Activated CD4-positive, alpha-beta memory T cell treated with anti-CD3 and anti-CD28 coated beads for 36 hours (primary cell): ENCODE data around the gene IFT22. TPM values are rescaled to one million over a fixed set of nuclear protein-coding genes. Genes with fewer than 3 reads are reported as not detected.
"Not testable (repeated sequence)": the region's sequence is repeated elsewhere in the genome, so short reads cannot be mapped to it uniquely, and the experiment has no call there.

Experiments
- CTCF ChIA-PET: fragments of 350-600 bp; sonication (Branson Sonifier 250); formaldehyde crosslinking; loops from one replicate; lab custom pipeline; 2021; ENCODE audit warnings: antibody characterized with exemption, inconsistent platforms; lab: Charles Lee
- POLR2A ChIA-PET: fragments of 350-600 bp; sonication (Branson Sonifier 250); formaldehyde crosslinking; loops from one replicate; lab custom pipeline; 2021; ENCODE audit warnings: antibody characterized with exemption; lab: Charles Lee
- DNase-seq: peaks from one replicate; pipeline ENCODE4 v3.0.0-alpha.2; 2020
- H3K27ac Mint-ChIP-seq: one replicate; pipeline ENCODE4 v1.8.0; 2021; ENCODE audit warnings: mixed read lengths
- H3K27me3 Mint-ChIP-seq: one replicate; pipeline ENCODE4 v1.8.0; 2021; ENCODE audit warnings: mixed read lengths
- H3K36me3 Mint-ChIP-seq: one replicate; pipeline ENCODE4 v1.8.0; 2021; ENCODE audit warnings: mixed read lengths
- H3K4me1 Mint-ChIP-seq: one replicate; pipeline ENCODE4 v1.8.0; 2021; ENCODE audit warnings: low read depth, mixed read lengths
- H3K4me3 Mint-ChIP-seq: one replicate; pipeline ENCODE4 v1.8.0; 2021; ENCODE audit warnings: mild to moderate bottlenecking, mixed read lengths
- H3K9me3 Mint-ChIP-seq: one replicate; pipeline ENCODE4 v1.8.0; 2021; ENCODE audit warnings: mixed read lengths
- intact Hi-C: fragments of 100-400 bp; cut with micrococcal nuclease; formaldehyde crosslinking; loops from one replicate; pipeline ENCODE4 v1.15.1; 2023
- total RNA-seq, 2 experiments: library from RNA; stranded (reverse); gene quantifications; one replicate each; pipeline ENCODE4 v1.2.3, GENCODE V29; 2021

IFT22 gene
- total RNA-seq, 2 experiments from 2014 or later, result 6.1 to 7.7 TPM

- POLR2A ChIA-PET, result no interaction called here
- Mint-ChIP-seq H3K4me1 (no peaks in the 10 kb centered on the region), H3K4me3 (no peak overlapping the region), H3K27ac (no peak overlapping the region), H3K27me3 (peaks cover 11% of the 10 kb centered on the region), H3K36me3 (no peaks in the 10 kb centered on the region), H3K9me3 (no peaks in the 10 kb centered on the region)
- intact Hi-C loops, result no loop called here
- CTCF ChIA-PET, result no interaction called here
- DNase-seq, result no peak
Observed at GRCh38 chr7:101269664-101270063, 51.9 kb downstream of the IFT22 start.

GRCh38 chr7:101265622-101266516 is 55.7 kb downstream of the IFT22 start:
- H3K9me3 Mint-ChIP-seq, result no peaks in the 10 kb centered on the region
- H3K27me3 Mint-ChIP-seq, result peaks cover 5% of the 10 kb centered on the region
- intact Hi-C loops, result no loop called here
- no peak overlapping the region for H3K4me3 Mint-ChIP-seq
- H3K36me3 Mint-ChIP-seq, result no peaks in the 10 kb centered on the region
- CTCF ChIA-PET, result interaction anchor here (1.4 kb wide), 1 partner anchor 17 kb away, joined by 5 read pairs; no protein-coding TSS in a partner anchor
- POLR2A ChIA-PET, result no interaction called here
- no peak overlapping the region for H3K27ac Mint-ChIP-seq
- DNase-seq, result no peak
- H3K4me1 Mint-ChIP-seq, result no peaks in the 10 kb centered on the region

GRCh38 chr7:101264102-101264706 is 57.4 kb downstream of the IFT22 start:
- H3K9me3 Mint-ChIP-seq, DNase-seq, H3K4me1 Mint-ChIP-seq, H3K27me3 Mint-ChIP-seq, POLR2A ChIA-PET, intact Hi-C loops, H3K4me3 Mint-ChIP-seq, H3K27ac Mint-ChIP-seq, H3K36me3 Mint-ChIP-seq, CTCF ChIA-PET: not testable (repeated sequence)

Other genes starting within 250 kb of the IFT22 start
- 10 to 100 TPM; 42.3 to 44.5 TPM for gene TRIM56, start 236.3 kb downstream of the IFT22 start, total RNA-seq
- under 1 TPM in 1 of 2 experiments, not detected in 1; 0.12 TPM for gene SERPINE1, start 194.7 kb downstream of the IFT22 start, total RNA-seq
- 10 to 100 TPM; 41.1 to 44.7 TPM for gene AP1S1, start 167.3 kb downstream of the IFT22 start, total RNA-seq
- not detected for gene VGF, start 156.2 kb downstream of the IFT22 start, total RNA-seq
- gene NAT16, start 141.5 kb downstream of the IFT22 start, total RNA-seq, result not detected
- not detected for gene MOGAT3, start 120.8 kb downstream of the IFT22 start, total RNA-seq
- 10 to 100 TPM; 37.1 to 43.4 TPM for gene PLOD3, start 104.2 kb downstream of the IFT22 start, total RNA-seq
- gene ZNHIT1, start 103.6 kb downstream of the IFT22 start, total RNA-seq, result 10 to 100 TPM; 40.2 to 42.8 TPM
- gene CLDN15, start 84.0 kb downstream of the IFT22 start, total RNA-seq, result 10 to 100 TPM; 12.2 to 13.7 TPM
- 10 to 100 TPM; 96.1 to 98.7 TPM for gene FIS1, start 76.7 kb downstream of the IFT22 start, total RNA-seq
- not detected for gene COL26A1, start 41.1 kb upstream of the IFT22 start, total RNA-seq